B cell (primary cell): ENCODE data around the gene ZBED2. TPM values are rescaled to one million over a fixed set of nuclear protein-coding genes. Genes with fewer than 3 reads are reported as not detected.

ENCODE experiments used
- ATAC-seq: fragments of 200-7000 bp; cut with Tn5 transposase; one replicate; pipeline ENCODE4 v1.10.0; 2021; ENCODE audit warnings: low read depth, mild to moderate bottlenecking, moderate number of reproducible peaks, moderate library complexity
- CTCF ChIA-PET: fragments of 350-600 bp; sonication (Branson Sonifier 250); formaldehyde crosslinking; loops from one replicate; lab custom pipeline; 2021; ENCODE audit warnings: antibody characterized with exemption, inconsistent platforms; lab: Charles Lee
- POLR2A ChIA-PET: fragments of 350-600 bp; sonication (Branson Sonifier 250); formaldehyde crosslinking; loops from one replicate; lab custom pipeline; 2021; ENCODE audit warnings: antibody characterized with exemption; lab: Charles Lee
- DNase-seq: peaks from one replicate; pipeline ENCODE4 v3.0.0; 2013
- H2AFZ ChIP-seq: 2 replicates; pipeline ENCODE4 v1.6.1; 2012; ENCODE audit warnings: mild to moderate bottlenecking, low read depth, low read length; ENCODE audit not compliant: insufficient read depth, poor library complexity, severe bottlenecking
- H3K27ac ChIP-seq, 2 donors: 1 replicate in 1 of 2; 2 replicates in 1 of 2; pipeline ENCODE4 v1.5.1; 2012 to 2013; ENCODE audit warnings: low read length in 2 of 2, mild to moderate bottlenecking in 2 of 2, moderate library complexity in 1 of 2
- H3K27me3 ChIP-seq, 4 experiments: fragments of 200-600 bp in 1 of 4; sonication (generic) in 1 of 4; replicated peaks in 1 of 4; 1 replicate in 2 of 4; 2 replicates in 2 of 4; pipeline versions ENCODE4 v1.6.1 to v1.7.0; 2013 to 2016; ENCODE audit warnings: low read length in 3 of 4, mild to moderate bottlenecking in 2 of 4, mixed read lengths in 1 of 4, moderate library complexity in 1 of 4; ENCODE audit not compliant: insufficient read depth in 4 of 4, control insufficient read depth in 3 of 4; ENCODE audit errors: control extremely low read depth in 1 of 4
- H3K36me3 ChIP-seq, 2 experiments: replicated peaks in 1 of 2; 1 replicate in 1 of 2; 2 replicates in 1 of 2; pipeline versions ENCODE4 v1.6.1 to v1.7.1; 2013; ENCODE audit warnings: low read length in 1 of 2; ENCODE audit not compliant: insufficient read depth in 2 of 2, control insufficient read depth in 1 of 2; ENCODE audit errors: control extremely low read depth in 1 of 2, extremely low read depth in 1 of 2
- H3K4me1 ChIP-seq, 2 donors: fragments of 200-600 bp in 1 of 2; sonication (generic) in 1 of 2; 1 replicate in 1 of 2; 2 replicates in 1 of 2; pipeline versions ENCODE4 v1.5.1 to v1.6.1; 2013 to 2017; ENCODE audit warnings: low read length in 2 of 2; ENCODE audit not compliant: control insufficient read depth in 2 of 2, insufficient read depth in 2 of 2
- H3K4me2 ChIP-seq: replicated peaks from 2 replicates; pipeline ENCODE3; 2012; ENCODE audit warnings: mild to moderate bottlenecking, low read depth, low read length; ENCODE audit not compliant: poor library complexity, severe bottlenecking
- H3K4me3 ChIP-seq, 5 experiments: fragments of 200-600 bp in 1 of 5; sonication (generic) in 1 of 5; 1 replicate in 3 of 5; 2 replicates in 2 of 5; pipeline versions ENCODE4 v1.5.1 to v1.7.0; 2011 to 2016; ENCODE audit warnings: low read length in 4 of 5, mild to moderate bottlenecking in 4 of 5, low read depth in 2 of 5, control low read depth in 1 of 5, moderate library complexity in 1 of 5; ENCODE audit not compliant: insufficient read depth in 1 of 5; ENCODE audit errors: control extremely low read depth in 1 of 5, extremely low read depth in 1 of 5
- H3K79me2 ChIP-seq: fragments of 200-600 bp; sonication (generic); one replicate; pipeline ENCODE4 v1.6.0; 2016; ENCODE audit warnings: low read length; ENCODE audit not compliant: control insufficient read depth, insufficient read depth
- H3K9ac ChIP-seq: fragments of 200-600 bp; sonication (generic); 2 replicates; pipeline ENCODE4 v1.6.1; 2017; ENCODE audit warnings: mild to moderate bottlenecking, low read length, moderate library complexity
- H3K9me3 ChIP-seq, 3 donors: one replicate each; pipeline versions ENCODE4 v1.6.1 to v1.7.1; 2013; ENCODE audit warnings: low read length in 2 of 3; ENCODE audit not compliant: control insufficient read depth in 2 of 3, insufficient read depth in 1 of 3; ENCODE audit errors: control extremely low read depth in 1 of 3
- H4K20me1 ChIP-seq: 2 replicates; pipeline ENCODE4 v1.6.0; 2012; ENCODE audit warnings: mild to moderate bottlenecking, low read length; ENCODE audit not compliant: insufficient read depth, control insufficient read depth, poor library complexity, severe bottlenecking
- H3K27ac Mint-ChIP-seq: one replicate; pipeline ENCODE4 v1.8.0; 2021; ENCODE audit warnings: mixed read lengths
- H3K27me3 Mint-ChIP-seq: one replicate; pipeline ENCODE4 v1.8.0; 2021; ENCODE audit warnings: mixed read lengths
- H3K4me1 Mint-ChIP-seq: one replicate; pipeline ENCODE4 v1.8.0; 2021; ENCODE audit warnings: mixed read lengths
- H3K4me3 Mint-ChIP-seq: one replicate; pipeline ENCODE4 v1.8.0; 2021; ENCODE audit warnings: mixed read lengths
- H3K9me3 Mint-ChIP-seq: one replicate; pipeline ENCODE4 v1.8.0; 2022; ENCODE audit warnings: mixed read lengths; ENCODE audit not compliant: insufficient read depth
- CTCF ChIP-seq: fragments of 200-600 bp; IDR thresholded peaks from one replicate; pipeline ENCODE4 v1.8.0; 2022; ENCODE audit warnings: antibody characterized with exemption, mild to moderate bottlenecking
- EZH2 ChIP-seq: IDR thresholded peaks from 2 replicates; pipeline ENCODE4 v1.6.1; 2012; ENCODE audit warnings: borderline replicate concordance, low read depth, mild to moderate bottlenecking, moderate library complexity, low read length; ENCODE audit not compliant: insufficient read depth, poor library complexity, severe bottlenecking
- WGBS: methylation state at CpG from one replicate; pipeline ENCODE4 v1.1.5; 2013; ENCODE audit warnings: missing lambda C conversion rate; ENCODE audit not compliant: insufficient coverage; 5-methylcytosine and 5-hydroxymethylcytosine counted together
- intact Hi-C: fragments of 100-400 bp; cut with micrococcal nuclease; formaldehyde crosslinking; loops from one replicate; pipeline ENCODE4 v1.10.0; 2022
- polyA plus RNA-seq: library from polyadenylated mRNA; depleted of rRNA; stranded (reverse); fragments of >200 nt; gene quantifications from 2 replicates; pipeline ENCODE4 v1.2.3, GENCODE V29; 2012
- total RNA-seq, 2 donors: library from RNA; stranded (reverse); fragments of 120-200 nt in 1 of 2; gene quantifications; 1 replicate in 1 of 2; 2 replicates in 1 of 2; pipeline versions ENCODE4 v1.2.3 to v1.2.4, GENCODE V29; 2013 to 2022

ZBED2 gene
- total and polyA plus RNA-seq, 2 donors (not counting 1 experiment from before 2014, with no cell fraction given) = 0.36 to 6.0 TPM

GRCh38 chr3:111590143-111590491 is 5.0 kb downstream of the ZBED2 start:
- Histone ChIP-seq H4K20me1 (no peaks in the 10 kb centered on the region), H3K27ac (peak overlapping the region in 1 of 2 donors; percentile 39), H2AFZ (peak overlapping the region; percentile 29), H3K4me1 (peaks cover 24 to 38% of the 10 kb centered on the region in 2 donors), H3K79me2 (no peaks in the 10 kb centered on the region), H3K9ac (peak overlapping the region; percentile 9), H3K9me3 (no peaks in the 10 kb centered on the region), H3K27me3 (no peaks in the 10 kb centered on the region), H3K36me3 (peaks cover 0 to 22% of the 10 kb centered on the region in 2 experiments), H3K4me2 (peak overlapping the region; percentile 17), H3K4me3 (no peak overlapping the region)
- TF ChIP-seq CTCF (no peak), EZH2 (no peak)
- CTCF ChIA-PET = interaction anchor here (0.7 to 3.2 kb wide), 6 partner anchors 9 to 127 kb away, joined by 3 to 19 read pairs (median 3); no protein-coding TSS in a partner anchor
- DNase-seq (peak; percentile 21), ATAC-seq (no peak)
- H3K9me3 Mint-ChIP-seq = no peaks in the 10 kb centered on the region
- POLR2A ChIA-PET = no interaction called here
- H3K27ac Mint-ChIP-seq = peak overlapping the region; percentile 33
- intact Hi-C loops = loop anchor here (5.0 kb wide), 1 partner anchor 77 kb away; no protein-coding TSS in a partner anchor
- H3K4me3 Mint-ChIP-seq = peak overlapping the region; percentile 23
- no CpG with 5 or more reads among the region's 1 CpG for WGBS
- H3K27me3 Mint-ChIP-seq = no peaks in the 10 kb centered on the region
- peaks cover 52% of the 10 kb centered on the region for H3K4me1 Mint-ChIP-seq

- H3K4me3 Mint-ChIP-seq = peak overlapping the region; percentile 23
- ChIA-PET POLR2A (no interaction called here), CTCF (interaction anchor here (0.7 to 3.2 kb wide), 6 partner anchors 10 to 128 kb away, joined by 3 to 19 read pairs (median 3); no protein-coding TSS in a partner anchor)
- DNase-seq = no peak
- Histone ChIP-seq H3K79me2 (no peaks in the 10 kb centered on the region), H3K4me1 (peaks cover 18 to 32% of the 10 kb centered on the region in 2 donors), H3K4me2 (peak overlapping the region; percentile 17), H3K9ac (no peak overlapping the region), H3K4me3 (no peak overlapping the region), H3K36me3 (peaks cover 0 to 28% of the 10 kb centered on the region in 2 experiments), H2AFZ (no peak overlapping the region), H4K20me1 (no peaks in the 10 kb centered on the region), H3K27ac (no peak overlapping the region), H3K27me3 (no peaks in the 10 kb centered on the region), H3K9me3 (no peaks in the 10 kb centered on the region)
- ATAC-seq = no peak
- no CpG with 5 or more reads among the region's 2 CpGs for WGBS
- no peaks in the 10 kb centered on the region for H3K27me3 Mint-ChIP-seq
- peak overlapping the region; percentile 33 for H3K27ac Mint-ChIP-seq
- peaks cover 46% of the 10 kb centered on the region for H3K4me1 Mint-ChIP-seq
- TF ChIP-seq CTCF (no peak), EZH2 (no peak)
- intact Hi-C loops = loop anchor here (5.0 kb wide), 1 partner anchor 78 kb away; no protein-coding TSS in a partner anchor
- no peaks in the 10 kb centered on the region for H3K9me3 Mint-ChIP-seq
These were observed 5.6 kb downstream of the ZBED2 start for GRCh38 chr3:111589303-111590142.
